ENCODE data around the gene TAC4. TPM values are rescaled to one million over a fixed set of nuclear protein-coding genes. Genes with fewer than 3 reads are reported as not detected.

Gene TAC4
- total and polyA plus RNA-seq, 2 donors (not counting 1 experiment from before 2014, with no cell fraction given): not detected

- no peak overlapping the region for H3K4me3 ChIP-seq (replicated peaks in 1 of 4; ENCODE audit: control extremely low read depth in 1 of 4, insufficient read depth in 1 of 4, low read depth in 3 of 4, low read length in 4 of 4)
- no peak overlapping the region for H3K4me2 ChIP-seq (ENCODE audit: extremely low read depth, insufficient read depth, low read length)
- peaks cover 1% of the 10 kb centered on the region for H3K36me3 ChIP-seq (ENCODE audit: control insufficient read depth, insufficient read depth, low read length)
Measured at GRCh38 chr17:49815761-49816281, 32.0 kb downstream of the TAC4 start.

GRCh38 chr17:49814781-49815529 lies 32.9 kb downstream of the TAC4 start:
- no peaks in the 10 kb centered on the region for H4K20me1 ChIP-seq (ENCODE audit: control insufficient read depth, extremely low read depth, insufficient read depth, low read length)
- H3K4me1 ChIP-seq (ENCODE audit: control insufficient read depth, extremely low read depth, insufficient read depth, low read length): no peaks in the 10 kb centered on the region
- no peak overlapping the region for H3K4me2 ChIP-seq (ENCODE audit: extremely low read depth, insufficient read depth, low read length)
- no peak overlapping the region for H3K9ac ChIP-seq (ENCODE audit: insufficient read depth, low read length)
- H3K36me3 ChIP-seq (ENCODE audit: control insufficient read depth, insufficient read depth, low read length): peaks cover 1% of the 10 kb centered on the region
- no peak overlapping the region for H3K27ac ChIP-seq (ENCODE audit: insufficient read depth, low read length)
- H3K27me3 ChIP-seq (ENCODE audit: control insufficient read depth, insufficient read depth, low read length): no peaks in the 10 kb centered on the region
- TF ChIP-seq CTCF (conservative IDR thresholded peaks at IDR 0.05 in 1 of 2, IDR thresholded peaks at IDR 0.05 in 1 of 2; ENCODE audit: low read depth in 1 of 2, low read length in 2 of 2): no peak
- TF ChIP-seq EZH2 (IDR thresholded peaks at IDR 0.05; ENCODE audit: low read length, missing control alignments): no peak
- H3K79me2 ChIP-seq (ENCODE audit: control insufficient read depth, insufficient read depth, low read length): no peaks in the 10 kb centered on the region
- H2AFZ ChIP-seq (ENCODE audit: low read length): no peak overlapping the region
- H3K9me3 ChIP-seq (ENCODE audit: control insufficient read depth, insufficient read depth, low read depth, low read length): no peaks in the 10 kb centered on the region
- no peak overlapping the region for H3K4me3 ChIP-seq (replicated peaks in 1 of 4; ENCODE audit: control extremely low read depth in 1 of 4, insufficient read depth in 1 of 4, low read depth in 3 of 4, low read length in 4 of 4)
- no peak for DNase-seq (ENCODE audit: low read depth in 2 of 2)

More at GRCh38 chr17:49815761-49816281, 32.0 kb downstream of the TAC4 start:
- H3K79me2 ChIP-seq (ENCODE audit: control insufficient read depth, insufficient read depth, low read length): no peaks in the 10 kb centered on the region
- no peak overlapping the region for H3K9ac ChIP-seq (ENCODE audit: insufficient read depth, low read length)
- H4K20me1 ChIP-seq (ENCODE audit: control insufficient read depth, extremely low read depth, insufficient read depth, low read length): no peaks in the 10 kb centered on the region
- H3K27ac ChIP-seq (ENCODE audit: insufficient read depth, low read length): no peak overlapping the region
- no peak overlapping the region for H2AFZ ChIP-seq (ENCODE audit: low read length)
- H3K9me3 ChIP-seq (ENCODE audit: control insufficient read depth, insufficient read depth, low read depth, low read length): no peaks in the 10 kb centered on the region
- DNase-seq (ENCODE audit: low read depth in 2 of 2): peak in 1 of 2 donors; percentile 34
- H3K27me3 ChIP-seq (ENCODE audit: control insufficient read depth, insufficient read depth, low read length): no peaks in the 10 kb centered on the region
- TF ChIP-seq EZH2 (IDR thresholded peaks at IDR 0.05; ENCODE audit: low read length, missing control alignments): no peak
- no peak for TF ChIP-seq CTCF (conservative IDR thresholded peaks at IDR 0.05 in 1 of 2, IDR thresholded peaks at IDR 0.05 in 1 of 2; ENCODE audit: low read depth in 1 of 2, low read length in 2 of 2)
- H3K4me1 ChIP-seq (ENCODE audit: control insufficient read depth, extremely low read depth, insufficient read depth, low read length): no peaks in the 10 kb centered on the region

GRCh38 chr17:49809056-49809455 lies 38.8 kb downstream of the TAC4 start:
- Histone ChIP-seq H3K4me1 (ENCODE audit: control insufficient read depth, extremely low read depth, insufficient read depth, low read length) (no peaks in the 10 kb centered on the region), H3K79me2 (ENCODE audit: control insufficient read depth, insufficient read depth, low read length) (peaks cover 9% of the 10 kb centered on the region), H4K20me1 (ENCODE audit: control insufficient read depth, extremely low read depth, insufficient read depth, low read length) (no peaks in the 10 kb centered on the region), H3K27ac (ENCODE audit: insufficient read depth, low read length) (no peak overlapping the region), H3K27me3 (ENCODE audit: control insufficient read depth, insufficient read depth, low read length) (no peaks in the 10 kb centered on the region), H3K4me2 (ENCODE audit: extremely low read depth, insufficient read depth, low read length) (no peak overlapping the region), H3K4me3 (replicated peaks in 1 of 4; ENCODE audit: control extremely low read depth in 1 of 4, insufficient read depth in 1 of 4, low read depth in 3 of 4, low read length in 4 of 4) (no peak overlapping the region), H3K36me3 (ENCODE audit: control insufficient read depth, insufficient read depth, low read length) (peaks cover 9% of the 10 kb centered on the region), H3K9ac (ENCODE audit: insufficient read depth, low read length) (no peak overlapping the region), H2AFZ (ENCODE audit: low read length) (no peak overlapping the region), H3K9me3 (ENCODE audit: control insufficient read depth, insufficient read depth, low read depth, low read length) (no peaks in the 10 kb centered on the region)
- no peak for DNase-seq (ENCODE audit: low read depth in 2 of 2)
- TF ChIP-seq CTCF (conservative IDR thresholded peaks at IDR 0.05 in 1 of 2, IDR thresholded peaks at IDR 0.05 in 1 of 2; ENCODE audit: low read depth in 1 of 2, low read length in 2 of 2): no peak
- no peak for TF ChIP-seq EZH2 (IDR thresholded peaks at IDR 0.05; ENCODE audit: low read length, missing control alignments)
